ENCODE measurements around the gene PSAP. TPM values are rescaled to one million over a fixed set of nuclear protein-coding genes. Genes with fewer than 3 reads are reported as not detected.

Gene PSAP
- total RNA-seq, 1 donor from 2014 or later: 295 TPM

DNA sequence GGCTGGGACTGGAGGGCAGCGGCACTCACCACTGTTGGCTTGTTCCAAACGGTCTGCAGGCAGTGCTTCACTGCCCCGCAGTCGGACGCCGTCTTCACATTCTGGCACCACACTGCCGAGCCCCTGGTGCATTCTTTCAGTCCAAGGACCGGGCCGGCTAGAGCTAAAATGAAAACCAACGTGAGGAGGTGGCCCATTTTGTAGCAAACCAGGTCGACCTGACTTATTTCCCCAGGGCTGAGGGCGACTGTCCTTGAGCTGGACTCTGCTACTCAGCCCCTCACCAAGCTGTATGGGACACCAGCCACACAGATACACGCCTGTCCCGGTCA, 16.7 kb downstream of the PSAP start:
- Mint-ChIP-seq H3K4me3 (no peak overlapping the region), H3K9me3 (no peaks in the 10 kb centered on the region), H3K27ac (ENCODE audit: unreplicated experiment) (no peak overlapping the region), H3K4me1 (peaks cover 40% of the 10 kb centered on the region), H3K27me3 (ENCODE audit: low read depth) (no peaks in the 10 kb centered on the region), H3K36me3 (ENCODE audit: low read depth) (peaks cover 13% of the 10 kb centered on the region)
- TF ChIP-seq CTCF (conservative IDR thresholded peaks at IDR 0.05): no peak
- no peak for DNase-seq (ENCODE audit: low read depth, low spot score)

GRCh38 chr10:71833451-71834342, 17.4 kb downstream of the PSAP start:
- Mint-ChIP-seq H3K4me3 (no peak overlapping the region), H3K27ac (ENCODE audit: unreplicated experiment) (no peak overlapping the region), H3K9me3 (no peaks in the 10 kb centered on the region), H3K27me3 (ENCODE audit: low read depth) (no peaks in the 10 kb centered on the region), H3K4me1 (peaks cover 36% of the 10 kb centered on the region), H3K36me3 (ENCODE audit: low read depth) (peaks cover 13% of the 10 kb centered on the region)
- DNase-seq (ENCODE audit: low read depth, low spot score): no peak
- no peak for TF ChIP-seq CTCF (conservative IDR thresholded peaks at IDR 0.05)

DNA sequence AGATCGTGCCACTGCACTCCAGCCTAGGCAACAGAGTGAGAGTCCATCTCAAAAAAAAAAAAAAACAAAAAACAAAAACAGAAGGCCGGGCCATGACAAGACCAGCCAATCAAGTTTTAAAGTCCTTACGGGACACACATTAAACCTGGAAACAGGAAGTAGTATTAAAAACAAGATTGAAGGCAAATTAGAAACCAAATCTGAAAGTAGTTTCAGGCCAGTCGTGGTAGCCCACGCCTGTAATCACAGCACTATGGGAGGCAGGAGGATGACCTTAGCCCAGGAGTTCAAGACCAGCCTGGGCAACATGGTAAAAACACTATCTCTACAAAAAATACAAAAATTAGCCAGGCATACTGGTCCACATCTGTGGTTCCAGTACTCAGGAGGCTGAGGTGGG, 18.1 kb downstream of the PSAP start:
- Mint-ChIP-seq H3K9me3 (no peaks in the 10 kb centered on the region), H3K27ac (ENCODE audit: unreplicated experiment) (no peak overlapping the region), H3K4me3 (no peak overlapping the region), H3K4me1 (peaks cover 28% of the 10 kb centered on the region), H3K27me3 (ENCODE audit: low read depth) (no peaks in the 10 kb centered on the region), H3K36me3 (ENCODE audit: low read depth) (peaks cover 11% of the 10 kb centered on the region)
- no peak for TF ChIP-seq CTCF (conservative IDR thresholded peaks at IDR 0.05)
- DNase-seq (ENCODE audit: low read depth, low spot score): no peak

DNA sequence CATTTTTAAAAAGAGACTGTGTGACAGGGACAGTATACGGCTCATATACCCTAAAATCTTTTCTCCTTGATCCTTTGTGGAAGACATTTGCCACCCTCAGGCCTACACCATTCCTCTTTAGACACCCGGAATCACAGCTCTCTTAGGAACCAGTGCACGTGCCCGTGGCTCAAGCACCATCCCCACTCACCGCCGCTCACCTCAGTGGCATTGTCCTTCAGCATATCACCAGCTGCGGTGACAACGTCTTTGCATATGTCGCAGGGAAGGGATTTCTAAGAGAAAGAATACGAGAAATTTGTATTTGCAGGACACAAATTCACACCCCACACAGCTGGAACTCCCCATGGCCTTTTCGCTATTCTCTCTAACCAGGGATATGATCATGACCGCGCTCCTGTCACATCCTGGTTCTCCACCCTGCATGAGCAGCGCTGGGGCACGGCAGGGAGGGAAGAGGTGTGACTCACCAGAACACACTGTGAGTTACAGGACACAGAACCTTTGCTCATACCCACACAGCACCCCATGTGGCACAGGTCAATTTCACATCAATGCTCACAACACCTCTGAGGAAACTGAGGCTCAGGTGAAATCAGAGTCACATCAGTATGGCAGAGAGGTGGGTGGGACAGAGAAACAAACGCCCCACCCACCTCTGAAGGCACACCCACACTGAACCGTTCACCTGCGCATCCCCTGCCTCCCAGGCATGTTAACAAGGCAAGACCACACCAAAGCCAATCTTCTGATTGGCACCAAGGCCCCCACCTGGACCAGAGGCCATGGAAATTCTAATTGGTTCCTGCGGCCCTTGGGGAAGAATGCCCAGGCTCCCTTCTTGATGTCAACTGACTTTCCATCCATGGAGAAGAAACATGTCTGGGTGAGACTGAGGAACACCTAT, 19.2 kb downstream of the PSAP start:
- no peak for TF ChIP-seq CTCF (conservative IDR thresholded peaks at IDR 0.05)
- no peak overlapping the region for H3K4me3 Mint-ChIP-seq
- no peaks in the 10 kb centered on the region for H3K27me3 Mint-ChIP-seq (ENCODE audit: low read depth)
- no peak for DNase-seq (ENCODE audit: low read depth, low spot score)
- H3K36me3 Mint-ChIP-seq (ENCODE audit: low read depth): peaks cover 13% of the 10 kb centered on the region
- peaks cover 18% of the 10 kb centered on the region for H3K4me1 Mint-ChIP-seq
- H3K9me3 Mint-ChIP-seq: no peaks in the 10 kb centered on the region
- H3K27ac Mint-ChIP-seq (ENCODE audit: unreplicated experiment): no peak overlapping the region

DNA sequence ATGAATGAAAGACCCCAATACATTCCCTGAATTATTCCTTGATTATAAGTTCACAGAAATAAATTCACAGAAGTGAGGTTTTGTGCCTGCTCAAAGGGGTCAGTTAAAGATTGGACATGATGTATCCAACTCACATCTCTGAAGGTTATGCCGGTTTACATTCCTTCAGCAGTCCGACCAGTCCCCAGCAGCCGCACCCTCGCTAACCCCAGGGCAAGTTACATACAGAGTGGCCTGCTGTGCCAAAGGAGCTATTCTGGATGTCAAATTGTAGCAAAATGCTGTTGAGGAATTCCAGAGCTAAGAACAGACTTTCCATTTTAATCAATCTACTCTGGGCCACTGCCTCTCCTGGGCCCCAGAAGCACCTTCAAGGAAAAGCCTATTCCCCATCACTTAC, 20.3 kb downstream of the PSAP start:
- Mint-ChIP-seq H3K36me3 (ENCODE audit: low read depth) (peaks cover 13% of the 10 kb centered on the region), H3K4me1 (peaks cover 6% of the 10 kb centered on the region), H3K27ac (ENCODE audit: unreplicated experiment) (no peak overlapping the region), H3K4me3 (no peak overlapping the region), H3K27me3 (ENCODE audit: low read depth) (no peaks in the 10 kb centered on the region), H3K9me3 (no peaks in the 10 kb centered on the region)
- TF ChIP-seq CTCF (conservative IDR thresholded peaks at IDR 0.05): no peak
- no peak for DNase-seq (ENCODE audit: low read depth, low spot score)

All from neural crest cell (in vitro differentiated cells).